Kasumi-1 (cell line): ENCODE results near the gene TIMP2.
"Not testable (repeated sequence)": the region's sequence is repeated elsewhere in the genome, so short reads cannot be mapped to it uniquely, and the experiment has no call there.

Experiments
- DNase-seq, 2 experiments: peaks; one replicate each; lab custom pipeline; 2025; lab: John Stamatoyannopoulos, UW

TIMP2 gene

DNA sequence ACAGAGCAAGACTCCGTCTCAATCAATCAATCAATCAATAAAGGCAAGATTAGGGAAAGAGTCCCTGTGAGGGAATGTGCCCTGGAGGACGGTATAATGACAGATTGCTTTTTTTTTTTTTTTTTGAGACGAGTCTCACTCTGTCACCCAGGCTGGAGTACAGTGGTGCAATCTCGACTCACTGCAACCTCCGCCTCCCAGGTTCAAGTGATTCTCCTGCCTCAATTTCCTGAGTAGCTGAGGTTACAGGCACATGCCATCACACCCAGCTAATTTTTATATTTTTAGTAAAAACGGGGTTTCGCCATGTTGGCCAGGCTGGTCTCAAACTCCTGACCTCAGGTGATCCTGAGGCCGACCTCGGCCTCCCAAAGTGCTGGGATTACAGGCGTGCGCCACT is 35.1 kb downstream of the TIMP2 start:
- DNase-seq, result not testable (repeated sequence)

DNA sequence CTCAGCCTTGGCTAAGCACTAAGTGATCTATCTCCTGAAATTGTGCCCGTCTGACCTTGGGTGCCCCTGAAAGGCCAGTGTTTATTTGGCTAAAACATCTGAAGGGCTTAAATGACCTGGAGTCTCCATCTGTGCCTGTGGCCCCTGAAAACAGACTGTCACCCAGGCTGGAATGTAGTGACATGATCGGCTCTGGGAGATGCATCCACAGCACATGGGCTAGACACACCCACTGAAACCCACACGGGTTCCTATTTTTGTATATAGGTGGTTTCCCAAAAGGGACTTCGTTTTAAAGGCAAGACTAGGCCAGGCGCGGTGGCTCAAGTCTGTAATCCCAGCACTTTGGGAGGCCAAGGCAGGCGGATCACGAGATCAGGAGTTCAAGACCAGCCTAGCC is 35.7 kb downstream of the TIMP2 start:
- DNase-seq, result no peak

DNA sequence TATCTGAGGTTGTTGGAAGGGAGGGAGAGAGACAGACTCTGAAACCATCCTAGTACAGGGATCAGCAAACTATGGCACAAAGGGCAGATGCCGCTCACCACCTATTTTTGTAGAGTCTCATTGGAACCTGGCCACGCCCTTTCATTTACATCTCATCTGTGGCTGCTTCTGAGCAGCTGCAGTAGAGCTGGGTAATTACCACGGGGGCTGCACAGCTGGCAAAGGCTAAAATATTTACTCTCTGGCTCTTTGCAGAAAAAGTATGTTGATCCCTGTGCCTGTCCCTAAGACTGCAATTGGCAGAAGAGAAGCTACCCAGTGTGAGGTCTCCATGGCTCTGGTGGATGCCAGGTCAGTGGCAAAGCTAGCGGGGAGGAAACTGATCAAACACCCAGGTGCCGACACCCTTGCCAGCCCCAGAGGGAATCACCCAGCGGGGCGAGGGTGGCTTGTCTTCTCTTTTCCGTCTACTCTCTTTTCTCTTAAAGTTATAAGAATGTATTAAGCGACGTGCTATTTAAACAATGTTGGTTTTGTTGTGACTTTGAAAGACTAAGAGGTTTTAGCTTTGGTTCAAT is 36.2 kb downstream of the TIMP2 start:
- no peak for DNase-seq

DNA sequence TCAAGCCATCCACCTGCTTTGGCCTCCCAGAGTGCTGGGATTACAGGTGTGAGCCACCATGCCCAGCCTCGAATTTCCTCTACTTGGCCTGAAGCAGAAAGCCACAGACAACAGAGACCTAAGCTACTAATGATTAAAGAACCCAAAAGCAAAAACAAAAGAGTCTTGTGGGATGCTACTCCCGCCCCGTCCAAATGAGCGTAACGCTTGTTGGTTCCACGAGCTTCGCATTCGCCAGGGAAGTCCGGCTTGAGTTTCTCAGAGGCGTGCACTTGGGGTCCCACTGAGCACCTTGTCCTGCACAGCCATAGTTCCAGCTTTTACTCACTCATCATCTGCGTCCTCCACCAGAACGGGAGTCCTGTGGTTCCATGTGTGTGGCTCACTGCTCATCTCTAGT is 38.2 kb downstream of the TIMP2 start:
- DNase-seq, result no peak

DNA sequence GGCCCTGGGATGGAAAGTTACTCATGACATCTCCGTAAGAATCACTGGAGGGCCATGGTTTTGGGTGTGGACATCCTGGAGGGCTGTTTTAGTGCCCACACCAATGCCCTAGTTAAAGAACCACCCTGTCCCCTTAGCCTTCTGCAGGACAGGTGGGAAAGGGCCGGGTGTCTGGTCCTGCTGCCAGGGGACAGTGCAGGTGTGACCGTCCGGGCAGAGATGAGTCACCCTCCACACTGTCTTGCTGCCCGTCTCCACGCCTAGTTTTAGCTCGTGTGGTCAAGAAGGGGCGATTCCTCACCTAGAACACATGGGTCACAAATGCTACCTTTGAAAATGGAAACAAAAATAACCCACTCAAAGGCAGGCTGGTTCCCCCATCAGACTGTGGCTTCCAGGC is 39.2 kb downstream of the TIMP2 start:
- no peak for DNase-seq

DNA sequence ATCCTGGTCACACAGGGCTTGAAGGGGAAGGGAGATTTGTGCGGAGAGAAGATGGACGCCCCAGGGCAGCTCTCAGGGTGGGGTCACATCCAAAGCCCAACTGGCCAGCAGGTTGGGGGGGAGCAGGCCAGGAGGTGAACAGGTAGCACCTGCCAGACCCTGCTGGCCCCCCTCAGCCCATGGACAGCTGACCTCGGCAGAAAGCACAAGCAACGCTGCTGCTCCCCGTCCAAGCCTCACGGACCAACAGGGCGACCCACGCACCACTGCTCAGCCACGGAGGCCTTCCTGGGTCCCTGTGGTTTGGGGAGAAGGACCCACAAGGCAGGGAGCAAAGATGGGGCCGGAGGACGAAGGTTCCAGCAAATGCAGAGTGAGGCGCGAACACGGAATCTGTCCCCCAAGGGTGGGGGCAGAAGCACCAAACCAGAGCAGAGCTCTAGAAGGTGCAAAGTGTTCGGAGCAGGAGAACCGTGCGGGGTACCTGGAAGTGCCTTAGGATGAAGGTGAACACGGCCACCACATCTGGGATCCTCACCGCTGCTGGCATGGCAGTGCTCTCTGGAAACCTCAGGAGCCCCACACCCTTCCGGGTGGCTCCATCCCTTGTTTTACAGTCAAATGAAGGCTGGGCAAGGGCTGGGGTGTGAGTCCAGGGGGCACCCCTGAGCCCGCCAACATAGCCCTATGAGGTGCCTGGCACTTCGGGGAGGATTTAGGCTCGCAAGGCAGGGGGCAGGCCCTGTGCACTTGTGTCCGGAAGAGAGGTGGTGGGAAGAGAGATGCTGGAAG is 40.1 kb downstream of the TIMP2 start:
- no peak for DNase-seq

DNA sequence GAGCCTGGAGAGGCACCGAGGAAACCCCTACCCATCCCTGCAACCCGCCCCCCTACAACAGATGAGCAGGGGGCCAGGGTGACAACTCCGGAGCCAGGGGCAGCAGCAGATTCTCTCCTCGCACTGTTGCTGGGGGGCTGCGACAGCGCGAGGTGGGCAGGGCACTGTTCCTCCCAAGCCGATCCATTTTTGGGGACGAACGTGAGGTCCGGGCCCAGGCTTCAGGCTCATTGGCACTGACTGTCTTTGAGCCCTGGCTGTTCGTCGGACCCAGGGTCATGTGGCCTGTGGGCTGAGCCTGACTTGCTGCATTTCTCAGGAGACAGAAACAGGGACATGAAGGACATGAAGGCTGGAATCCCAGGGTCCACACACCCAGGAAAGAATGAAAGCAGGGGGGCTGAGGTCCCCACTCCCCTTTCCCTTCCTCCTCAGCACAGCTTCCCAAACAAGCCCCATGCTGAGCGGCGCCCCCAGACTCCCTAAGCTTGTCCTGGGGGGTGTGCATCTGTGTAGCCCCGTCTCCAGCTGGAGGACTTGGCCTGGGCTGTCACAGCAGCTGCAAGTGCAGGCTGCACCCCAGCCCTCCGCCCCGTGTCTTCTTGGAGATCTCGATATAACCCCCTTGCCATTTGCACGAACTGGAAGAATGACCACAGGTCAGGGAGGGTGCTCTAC is 40.9 kb downstream of the TIMP2 start:
- no peak for DNase-seq

DNA sequence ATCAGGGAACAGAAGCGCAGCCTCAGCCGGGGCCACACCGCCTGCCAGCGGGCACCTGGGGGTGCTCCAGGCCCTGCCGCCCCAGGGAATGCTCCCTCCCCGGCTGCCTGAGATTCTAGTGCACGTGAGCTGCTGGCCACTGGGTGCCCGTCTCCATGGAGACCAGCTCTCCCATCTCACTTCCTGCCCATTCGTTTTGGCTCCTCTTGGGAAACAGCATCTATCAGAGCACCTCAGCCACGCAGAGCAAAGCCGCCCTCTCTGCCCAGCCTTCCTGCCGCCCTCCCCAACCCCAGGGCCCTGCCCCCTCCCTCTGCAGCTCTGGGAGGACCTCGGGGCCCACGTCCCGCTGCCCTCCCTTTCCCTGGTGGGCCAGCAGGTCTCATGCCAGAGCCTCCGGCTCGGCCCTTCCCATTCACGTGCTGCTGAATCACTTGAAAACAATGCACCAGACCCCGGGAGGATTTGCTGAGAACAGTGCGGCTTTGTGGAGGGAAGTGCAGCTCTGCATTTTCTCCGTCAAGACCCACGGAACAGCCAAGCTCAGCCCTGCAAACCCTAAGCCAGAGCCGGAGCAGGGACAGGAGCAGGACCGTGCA is 41.6 kb downstream of the TIMP2 start:
- DNase-seq, result no peak

DNA sequence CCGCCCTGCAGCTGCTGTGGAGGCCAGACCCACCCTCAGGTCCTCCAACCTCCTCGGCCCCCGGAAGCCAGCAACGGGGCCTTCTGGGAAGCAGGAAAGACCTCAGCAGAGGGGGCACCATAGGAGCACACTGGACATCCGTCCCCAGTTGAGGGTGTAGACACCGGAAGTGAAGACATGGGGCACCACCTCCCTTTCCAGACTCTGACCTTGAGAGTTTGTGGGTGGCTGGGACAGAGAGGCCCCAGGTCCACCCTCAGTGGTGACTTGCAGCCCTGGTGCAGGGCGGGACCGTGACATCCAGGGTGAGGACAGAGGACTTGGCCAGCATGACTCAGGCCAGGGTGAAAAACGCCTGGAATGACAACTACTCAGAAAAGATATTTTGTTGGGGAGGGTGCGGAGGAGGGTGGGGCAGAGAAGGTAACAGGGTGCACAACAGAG is 42.1 kb downstream of the TIMP2 start:
- no peak for DNase-seq

DNA sequence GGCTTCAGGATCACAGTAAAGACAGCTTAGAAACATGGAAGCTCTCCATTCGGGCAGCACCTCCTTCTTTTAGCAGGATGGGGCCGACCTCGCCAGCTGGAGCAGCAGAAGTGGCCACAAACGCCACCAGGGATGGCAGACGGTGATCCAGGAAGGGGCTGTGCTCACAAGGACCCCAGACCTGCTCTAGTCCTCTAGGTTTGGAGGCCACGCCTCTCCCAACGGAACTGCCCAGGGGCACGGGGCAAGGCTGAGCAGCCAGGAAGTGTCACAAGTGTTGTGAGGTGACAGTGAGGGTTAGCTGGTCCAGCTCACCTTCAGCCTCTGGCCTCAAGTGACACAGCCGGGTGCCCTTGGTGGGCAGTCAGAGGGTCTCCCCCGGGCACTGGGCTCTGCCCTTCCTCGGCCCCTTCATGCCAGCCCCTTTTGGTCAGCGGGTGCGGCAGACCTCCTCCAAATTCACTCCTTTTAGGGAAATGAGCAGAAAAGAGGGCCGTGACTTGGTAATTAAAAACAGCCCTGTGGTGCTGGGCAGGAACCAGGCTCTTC is 42.6 kb downstream of the TIMP2 start:
- no peak for DNase-seq

DNA sequence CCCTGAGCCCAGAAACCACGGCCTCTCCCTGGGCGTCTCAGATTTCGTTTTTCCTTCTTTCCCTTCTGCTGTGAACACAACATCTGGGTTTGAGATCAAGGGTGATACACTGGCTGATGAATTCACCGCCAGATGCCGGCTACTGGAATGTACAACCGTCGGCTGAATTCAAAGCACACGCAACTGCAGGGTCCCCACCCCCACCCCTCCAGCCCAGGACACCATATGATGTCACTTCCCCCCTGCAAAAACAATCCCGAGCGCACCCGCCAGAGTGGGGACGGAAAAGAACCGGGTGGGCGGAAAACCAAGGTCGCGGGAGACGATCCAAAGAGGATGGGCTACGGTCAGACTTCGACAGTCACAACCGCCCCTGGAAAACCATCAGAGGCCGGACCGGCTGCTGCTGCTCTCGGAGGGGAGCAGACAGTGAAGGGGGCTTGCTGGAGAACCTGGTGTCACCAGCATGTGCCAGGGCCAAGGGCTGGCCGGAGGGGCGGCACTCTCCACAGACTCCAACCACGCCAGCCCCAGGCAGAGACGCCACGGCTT is 45.5 kb downstream of the TIMP2 start:
- peak; percentile 86 to 89 for DNase-seq

DNA sequence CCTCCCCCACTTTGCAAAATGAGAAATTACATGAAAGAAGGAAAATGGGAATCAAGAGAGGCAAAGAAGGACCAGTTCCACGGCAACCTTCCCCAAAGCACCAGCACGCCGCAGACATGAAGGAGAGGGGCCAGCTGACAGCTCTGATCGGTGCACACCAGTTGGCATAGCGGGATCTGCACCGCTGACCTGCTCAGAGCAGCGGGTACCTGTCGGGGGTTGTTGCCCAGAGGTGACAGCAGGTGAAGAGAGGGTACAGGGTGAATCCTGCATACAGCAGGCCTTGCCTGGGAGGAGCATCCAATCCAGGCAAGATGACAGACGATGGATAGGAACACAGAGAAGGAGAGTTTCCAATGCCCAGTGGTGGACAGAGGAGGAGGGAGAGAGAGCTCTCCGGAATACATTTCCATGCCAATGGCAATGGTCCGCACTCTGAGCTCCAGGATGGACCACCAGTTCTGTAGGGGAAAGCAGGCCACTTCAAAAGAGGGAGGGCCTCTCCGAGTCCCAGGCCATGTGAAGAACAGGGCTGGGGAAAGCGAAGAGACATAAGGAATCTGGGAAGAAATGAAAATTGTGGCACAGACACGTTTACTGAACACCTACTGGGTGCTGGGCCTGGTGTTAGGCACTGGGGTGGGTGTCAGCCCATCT is 46.2 kb downstream of the TIMP2 start:
- no peak for DNase-seq

DNA sequence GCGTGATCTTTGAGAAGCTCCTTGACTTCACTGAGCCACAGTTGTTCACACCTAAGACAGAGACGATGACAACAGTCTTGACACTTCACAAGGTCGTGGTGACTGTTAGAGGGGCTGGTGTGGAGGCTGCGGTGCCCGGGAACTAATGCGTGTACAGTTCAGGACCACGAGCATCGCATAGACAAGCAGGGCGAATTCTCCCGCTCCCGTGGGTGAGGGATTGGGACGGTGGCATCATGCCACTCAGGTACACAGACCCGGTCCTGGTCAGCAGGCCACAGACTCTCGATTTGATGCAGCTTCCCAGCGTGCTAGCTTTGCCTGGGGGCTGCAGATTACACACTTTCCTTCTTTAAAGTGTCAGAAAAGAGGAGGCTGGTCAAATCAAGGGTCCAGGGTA is 46.9 kb downstream of the TIMP2 start:
- DNase-seq, result no peak

DNA sequence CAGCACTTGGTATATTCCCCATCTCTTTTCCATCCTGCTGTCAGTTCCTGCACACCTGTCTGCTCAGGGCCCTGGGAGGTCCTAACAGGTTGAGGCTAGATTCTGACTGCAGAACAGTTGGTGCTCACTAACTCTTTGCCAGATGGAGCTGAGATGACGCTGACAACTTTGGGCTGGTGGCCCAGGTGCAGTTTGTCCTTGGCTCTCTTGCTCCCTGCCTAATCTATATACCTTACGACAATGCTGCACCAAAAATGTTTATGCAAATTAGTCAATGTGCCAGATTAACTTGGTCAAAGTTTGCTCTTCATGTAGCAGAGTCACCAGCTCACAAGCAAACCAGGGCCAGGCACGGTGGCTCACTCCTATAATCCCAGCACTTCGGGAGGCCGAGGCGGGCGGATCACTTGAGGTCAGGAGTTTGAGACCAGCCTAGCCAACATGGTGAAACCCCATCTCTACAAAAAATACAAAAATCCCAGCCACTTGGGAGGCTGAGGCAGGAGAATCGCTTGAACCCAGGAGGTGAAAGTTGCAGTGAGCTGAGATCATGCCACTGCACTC is 48.2 kb downstream of the TIMP2 start:
- not testable (repeated sequence) for DNase-seq

DNA sequence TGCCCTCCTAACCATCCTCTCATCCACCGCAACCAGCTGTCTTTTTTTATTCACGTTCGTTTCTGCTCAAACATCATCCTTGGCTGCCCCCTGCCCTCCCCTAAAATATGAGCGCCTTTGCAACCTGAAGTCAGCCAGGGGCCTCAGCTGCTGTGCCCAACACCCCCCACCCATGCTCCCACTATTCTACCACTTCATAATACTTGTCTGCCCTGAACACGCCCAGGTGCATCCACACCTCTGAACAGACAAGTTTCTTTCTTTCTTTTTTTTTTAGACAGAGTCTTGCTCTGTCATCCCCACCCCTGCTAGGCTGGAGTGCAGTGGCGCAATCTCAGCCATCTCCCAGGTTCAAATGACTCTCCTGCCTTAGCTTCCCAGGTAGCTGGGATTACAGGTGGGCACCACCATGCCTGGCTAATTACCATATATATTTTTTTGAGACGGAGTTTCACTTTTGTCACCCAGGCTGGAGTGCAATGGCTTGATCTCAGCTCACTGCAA is 49.0 kb downstream of the TIMP2 start:
- no peak for DNase-seq

DNA sequence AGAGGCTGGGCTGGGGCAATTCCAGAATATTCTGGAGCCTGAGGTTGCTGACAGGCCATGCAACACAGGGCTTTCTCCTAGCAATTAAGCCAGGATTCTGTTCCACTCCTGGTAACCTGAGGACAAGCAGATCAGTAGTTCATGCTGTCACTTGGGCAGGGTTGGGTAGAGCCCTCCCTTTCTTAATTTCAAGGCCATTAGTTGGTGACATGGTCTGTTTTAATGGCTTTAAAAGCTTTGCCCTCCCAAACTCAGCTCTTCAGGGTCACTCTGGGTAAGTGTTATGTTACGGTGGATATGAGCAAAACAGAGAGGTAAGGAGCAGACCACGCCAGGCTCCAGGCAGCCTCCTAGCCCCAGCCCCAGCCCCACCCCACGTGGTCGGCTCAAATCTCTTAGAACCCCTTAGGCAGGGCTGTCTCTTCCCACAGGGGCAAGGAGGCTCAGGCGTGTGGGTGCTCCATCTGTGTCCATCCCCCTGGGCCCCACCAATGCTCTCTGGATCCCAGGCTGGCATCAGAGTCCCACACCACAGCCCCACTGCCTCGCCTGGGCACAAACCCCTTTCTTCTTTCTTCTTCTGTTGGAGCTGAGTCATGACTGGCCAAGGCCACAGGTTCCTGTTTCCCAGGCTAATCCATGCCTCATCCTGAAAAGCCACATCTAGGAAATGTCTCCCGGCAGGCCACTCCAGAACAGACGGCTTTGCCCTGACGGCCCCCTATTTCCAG is 49.7 kb downstream of the TIMP2 start:
- peak; percentile 33 to 41 for DNase-seq

DNA sequence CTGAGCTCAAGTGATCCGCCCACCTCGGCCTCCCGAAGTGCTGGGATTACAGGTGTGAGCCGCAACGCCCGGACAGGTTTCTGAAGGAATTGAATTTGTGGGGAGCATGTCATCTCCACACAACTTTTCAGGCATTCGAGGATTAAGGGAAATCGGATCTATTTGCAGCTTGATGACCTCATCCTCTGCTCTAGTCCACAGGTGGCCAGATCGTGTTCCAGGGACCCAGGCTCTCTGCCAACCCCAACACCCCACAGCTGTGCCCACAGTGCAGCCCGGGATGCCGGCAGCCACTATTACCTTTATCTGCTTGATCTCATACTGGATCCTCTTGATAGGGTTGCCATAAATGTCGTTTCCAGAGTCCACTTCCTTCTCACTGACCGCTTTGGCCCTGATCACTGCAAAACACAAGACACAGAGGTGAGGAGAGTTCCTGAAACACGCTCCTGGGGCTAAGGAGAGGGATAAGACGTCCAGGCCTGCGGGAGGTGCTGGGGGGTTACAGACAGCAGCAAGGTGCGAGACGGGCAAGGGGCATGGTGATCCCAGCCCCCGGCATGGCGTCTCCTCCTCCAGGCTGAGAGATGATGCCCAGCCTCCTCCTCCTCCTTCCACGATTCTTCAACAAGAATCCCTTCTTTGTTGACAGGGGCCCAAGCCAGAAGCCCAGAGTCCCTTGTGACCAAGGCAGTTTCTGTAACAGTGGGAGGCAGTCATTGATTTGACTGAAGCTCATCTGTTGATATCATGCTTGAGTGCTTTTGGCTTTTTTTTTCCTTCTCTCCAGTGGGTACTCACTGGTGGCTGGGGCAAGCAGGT is 51.5 kb downstream of the TIMP2 start:
- DNase-seq, result no peak

DNA sequence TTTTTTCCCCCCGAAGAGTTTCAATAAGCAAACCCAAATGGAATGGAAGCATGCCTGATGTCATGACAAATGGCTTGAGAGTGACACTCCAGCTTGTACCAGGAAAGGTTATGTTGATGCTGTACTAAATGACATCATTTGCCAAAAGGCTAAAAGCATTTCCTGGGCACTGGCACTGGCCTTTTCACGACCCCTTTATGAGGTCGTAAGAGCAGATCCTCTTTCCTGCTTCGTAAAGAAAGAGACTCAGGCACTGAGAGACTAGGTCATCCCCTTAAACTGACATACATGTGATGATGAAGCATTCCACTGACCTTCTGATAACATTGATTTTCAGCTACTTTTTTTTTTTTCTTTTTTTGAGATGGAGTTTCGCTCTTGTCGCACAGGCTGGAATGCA is 52.7 kb downstream of the TIMP2 start:
- no peak for DNase-seq

DNA sequence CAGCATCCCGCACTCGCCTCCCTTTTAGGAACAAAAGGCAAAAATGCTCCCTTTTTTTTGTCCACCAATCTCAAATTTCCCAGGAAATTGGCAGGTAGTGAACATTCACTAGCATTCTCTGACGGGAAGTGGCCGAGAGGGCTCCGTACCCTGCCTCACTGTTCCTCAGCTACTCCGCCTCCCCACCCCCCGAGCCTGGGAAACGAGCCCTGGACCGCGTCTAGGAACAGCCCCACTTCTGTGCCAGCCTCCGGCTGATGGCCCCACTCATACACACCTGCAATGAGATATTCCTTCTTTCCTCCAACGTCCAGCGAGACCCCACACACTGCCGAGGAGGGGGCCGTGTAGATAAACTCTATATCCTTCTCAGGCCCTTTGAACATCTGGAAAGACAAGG is 54.6 kb downstream of the TIMP2 start:
- no peak for DNase-seq

DNA sequence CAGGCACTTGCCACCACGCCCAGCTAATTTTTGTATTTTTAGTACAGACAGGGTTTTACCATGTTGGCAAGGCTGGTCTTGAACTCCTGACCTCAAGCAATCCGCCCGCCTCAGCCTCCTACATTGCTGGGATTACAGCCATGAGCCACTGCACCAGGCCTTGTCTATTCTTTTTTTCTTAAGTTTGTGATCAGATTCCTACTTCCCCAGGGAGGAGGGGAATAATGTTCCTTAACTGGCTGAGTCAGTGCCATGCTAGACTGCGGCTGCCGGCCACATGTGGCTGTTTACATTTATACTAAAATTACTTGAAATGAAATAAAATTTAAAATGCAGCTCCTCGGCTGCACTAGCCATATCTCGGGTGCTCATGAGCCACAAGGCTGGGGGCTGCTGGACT is 56.8 kb downstream of the TIMP2 start:
- no peak for DNase-seq
